NCI-H1417 (cell line): ENCODE data around the gene NKX6-2.
"Not testable (repeated sequence)": the region's sequence is repeated elsewhere in the genome, so short reads cannot be mapped to it uniquely, and the experiment has no call there.

Source experiments
- DNase-seq, 3 experiments: peaks; one replicate each; lab custom pipeline; 2025; lab: John Stamatoyannopoulos, UW

Gene NKX6-2

GRCh38 chr10:132755166-132755711 lies 30.7 kb downstream of the NKX6-2 start:
- no peak for DNase-seq

DNA sequence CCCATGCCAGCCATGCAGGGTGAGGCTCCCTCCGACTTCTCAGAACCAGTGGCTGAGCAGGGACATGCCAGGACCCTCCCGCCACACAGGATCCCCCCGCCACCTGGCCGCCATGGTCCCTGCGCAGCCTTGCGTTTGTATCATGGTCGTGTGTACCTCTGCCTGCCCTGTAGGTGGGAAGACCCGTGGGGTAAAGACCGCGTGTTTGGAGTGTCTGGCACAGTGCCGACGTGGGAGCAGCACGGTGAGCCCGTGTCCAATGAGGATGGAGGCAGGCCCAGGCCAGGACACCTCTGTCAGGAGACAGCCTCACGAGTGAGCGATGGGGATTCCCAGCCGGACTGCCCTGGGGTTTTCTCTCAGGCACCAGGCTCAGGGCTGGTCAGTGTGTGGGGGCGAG lies 31.9 kb downstream of the NKX6-2 start:
- DNase-seq = no peak

DNA sequence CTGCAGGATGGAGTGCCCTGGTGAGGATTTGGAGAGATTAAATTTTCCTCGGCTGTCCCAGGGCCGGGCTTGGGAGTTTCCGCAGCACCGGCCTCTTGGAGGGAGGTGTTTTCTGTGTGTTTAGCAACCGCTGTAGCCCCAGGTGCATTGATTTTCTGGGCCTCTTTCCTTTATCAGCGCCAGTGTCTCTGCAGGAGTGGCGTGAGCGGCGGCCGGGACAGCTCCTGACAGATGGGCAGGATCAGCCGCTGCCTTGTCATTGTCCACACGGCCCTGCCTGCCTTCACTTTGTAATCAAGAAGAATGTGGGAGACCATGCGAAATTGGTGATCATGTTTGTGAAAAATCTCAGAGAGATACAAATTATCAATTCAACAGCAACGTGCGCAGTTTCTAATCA lies 32.4 kb downstream of the NKX6-2 start:
- DNase-seq = no peak

DNA sequence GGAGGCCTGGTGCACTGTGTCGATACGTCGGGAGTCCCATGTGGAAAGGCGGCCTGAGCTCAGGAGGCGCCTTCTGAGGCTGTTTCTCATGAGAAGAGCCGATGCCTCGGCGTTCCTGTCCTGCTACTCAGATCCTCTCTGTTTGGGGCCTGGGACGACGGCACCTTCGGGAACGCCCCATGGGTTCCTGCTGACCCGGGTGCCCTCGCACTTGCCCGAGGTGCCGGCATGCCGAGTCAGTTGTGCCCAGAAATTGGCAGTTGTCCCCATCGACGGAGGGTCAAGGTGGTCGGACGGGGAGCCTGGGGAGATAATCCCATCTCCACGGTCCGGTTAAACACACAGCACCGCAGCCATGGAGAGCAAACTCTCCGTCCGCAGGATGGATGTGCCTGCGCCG lies 33.0 kb downstream of the NKX6-2 start:
- no peak for DNase-seq

GRCh38 chr10:132752378-132752777 lies 33.6 kb downstream of the NKX6-2 start:
- DNase-seq = no peak

- no peak for DNase-seq
Observed at GRCh38 chr10:132750936-132751335, 35.0 kb downstream of the NKX6-2 start.

- DNase-seq = peak in 1 of 3 experiments; percentile 51
Observed at GRCh38 chr10:132749371-132749795, 36.6 kb downstream of the NKX6-2 start.

GRCh38 chr10:132748545-132749370 lies 37.2 kb downstream of the NKX6-2 start:
- DNase-seq = peak in 1 of 3 experiments; percentile 15

- DNase-seq = no peak
Observed at GRCh38 chr10:132748135-132748534, 37.8 kb downstream of the NKX6-2 start.

DNA sequence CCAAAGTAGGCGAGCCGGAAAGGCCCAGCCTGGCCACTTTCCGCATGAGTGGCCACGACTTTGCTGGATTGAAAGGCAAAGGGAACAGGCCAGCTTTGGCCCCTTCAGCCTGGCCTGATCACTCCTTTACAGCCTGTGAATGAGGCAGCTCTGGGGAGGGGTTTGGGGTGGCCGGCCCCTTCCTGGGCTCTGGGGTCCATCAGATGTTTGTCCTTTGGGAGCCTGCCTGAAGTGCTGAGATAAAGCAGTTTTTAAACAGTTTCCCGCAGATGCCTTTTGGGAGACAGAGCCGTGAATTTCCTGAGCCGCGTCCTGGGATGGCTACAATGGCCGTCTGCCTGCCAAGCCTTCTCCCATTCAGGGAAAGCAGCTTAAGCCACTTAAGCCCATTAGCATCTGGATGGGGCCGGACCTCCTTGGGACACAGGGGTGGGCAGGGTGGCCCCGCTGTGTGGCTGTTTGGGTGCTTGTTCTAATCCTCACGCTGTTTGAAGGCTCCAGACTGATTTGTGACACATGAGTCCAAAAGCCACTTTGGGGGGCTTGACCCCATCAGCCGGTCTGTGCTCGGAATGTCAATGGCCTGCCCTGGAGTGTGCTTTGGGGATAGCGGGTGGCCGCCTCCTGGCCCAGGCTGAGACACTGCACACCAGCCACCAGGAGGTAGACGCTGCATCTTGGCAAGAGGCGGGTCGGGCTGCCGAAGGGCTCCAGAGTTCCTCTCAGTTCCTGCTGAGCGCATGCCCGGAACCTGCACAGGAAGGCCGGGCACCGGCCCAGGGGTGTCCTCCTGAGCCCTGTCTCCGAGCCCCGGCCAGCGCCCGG lies 38.9 kb downstream of the NKX6-2 start:
- DNase-seq = no peak

DNA sequence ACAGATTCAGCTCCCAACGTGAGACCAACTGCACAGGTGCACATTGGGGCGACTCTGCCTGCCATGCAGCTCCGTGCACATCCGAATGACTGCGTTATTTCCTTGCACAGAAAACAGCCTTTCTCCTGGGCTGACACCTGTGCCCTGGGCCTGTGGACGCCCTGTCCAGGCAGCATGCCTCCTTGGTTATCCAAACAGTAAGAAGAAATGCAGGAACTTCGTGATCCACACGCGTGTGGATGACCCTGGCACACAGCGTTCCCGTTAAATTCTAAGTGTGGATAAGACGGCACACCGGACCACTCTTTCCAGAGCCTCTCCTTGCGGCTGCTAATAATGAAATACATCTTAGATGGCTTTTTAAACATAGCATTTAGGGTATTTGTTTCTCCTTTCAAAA lies 39.6 kb downstream of the NKX6-2 start:
- DNase-seq = no peak

DNA sequence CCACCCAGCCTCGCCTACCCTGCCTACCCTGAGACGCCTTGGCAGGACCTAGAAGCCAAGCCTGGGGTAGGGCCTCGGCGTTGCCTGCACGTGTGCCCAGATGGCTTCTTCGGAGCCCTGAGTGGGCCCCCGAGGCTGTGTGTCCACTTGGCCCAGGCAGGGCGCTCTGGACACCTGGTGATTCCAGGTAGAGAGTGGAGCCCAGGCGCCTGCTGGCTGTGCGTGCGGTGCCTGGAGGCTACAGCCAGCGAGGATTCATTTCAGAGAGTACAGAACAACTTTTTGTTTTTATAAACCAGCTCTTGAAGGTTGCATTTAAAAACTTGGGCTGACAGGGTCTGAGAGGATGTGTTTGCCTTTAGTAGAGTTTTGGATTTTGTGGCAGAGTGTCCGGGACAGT lies 40.0 kb downstream of the NKX6-2 start:
- no peak for DNase-seq

DNA sequence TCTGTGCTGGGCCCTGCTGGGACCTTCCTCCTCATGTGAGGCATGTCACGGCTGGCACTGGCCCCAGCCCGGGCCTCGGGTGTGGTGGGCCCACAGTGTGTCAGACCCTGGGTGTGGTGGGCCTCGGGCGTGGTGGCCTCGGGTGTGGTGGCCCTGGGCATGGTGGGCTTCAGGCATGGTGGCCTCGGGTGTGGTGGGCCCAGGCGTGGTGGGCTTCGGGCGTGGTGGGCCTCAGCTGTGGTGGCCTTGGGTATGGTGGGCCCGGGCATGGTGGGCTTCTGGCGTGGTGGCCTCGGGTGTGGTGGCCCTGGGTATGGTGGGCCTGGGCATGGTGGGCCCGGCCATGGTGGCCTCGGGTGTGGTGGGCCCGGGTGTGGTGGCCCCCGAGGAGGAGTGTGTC lies 40.4 kb downstream of the NKX6-2 start:
- DNase-seq = no peak

DNA sequence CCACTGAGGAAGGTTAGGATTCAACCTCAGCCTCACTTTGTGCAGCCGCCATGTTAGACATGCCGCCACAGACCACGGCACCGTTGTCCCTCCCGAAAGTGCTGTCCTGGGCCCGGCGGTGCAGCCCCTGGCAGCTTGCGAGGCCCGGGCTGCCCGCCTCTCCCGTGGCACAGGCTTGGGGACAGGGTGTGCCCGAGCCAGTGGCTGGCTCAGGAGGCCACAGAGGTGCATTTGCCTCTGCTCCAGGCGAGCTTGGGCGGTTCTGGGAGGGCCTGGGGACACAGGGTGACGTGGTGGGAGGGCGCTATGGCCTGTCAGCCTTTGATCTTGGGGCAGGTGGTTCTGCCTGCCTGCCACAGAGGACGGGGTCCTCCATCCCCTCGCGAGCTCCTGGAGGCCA lies 41.1 kb downstream of the NKX6-2 start:
- no peak for DNase-seq

GRCh38 chr10:132743925-132744490 lies 41.9 kb downstream of the NKX6-2 start:
- no peak for DNase-seq

DNA sequence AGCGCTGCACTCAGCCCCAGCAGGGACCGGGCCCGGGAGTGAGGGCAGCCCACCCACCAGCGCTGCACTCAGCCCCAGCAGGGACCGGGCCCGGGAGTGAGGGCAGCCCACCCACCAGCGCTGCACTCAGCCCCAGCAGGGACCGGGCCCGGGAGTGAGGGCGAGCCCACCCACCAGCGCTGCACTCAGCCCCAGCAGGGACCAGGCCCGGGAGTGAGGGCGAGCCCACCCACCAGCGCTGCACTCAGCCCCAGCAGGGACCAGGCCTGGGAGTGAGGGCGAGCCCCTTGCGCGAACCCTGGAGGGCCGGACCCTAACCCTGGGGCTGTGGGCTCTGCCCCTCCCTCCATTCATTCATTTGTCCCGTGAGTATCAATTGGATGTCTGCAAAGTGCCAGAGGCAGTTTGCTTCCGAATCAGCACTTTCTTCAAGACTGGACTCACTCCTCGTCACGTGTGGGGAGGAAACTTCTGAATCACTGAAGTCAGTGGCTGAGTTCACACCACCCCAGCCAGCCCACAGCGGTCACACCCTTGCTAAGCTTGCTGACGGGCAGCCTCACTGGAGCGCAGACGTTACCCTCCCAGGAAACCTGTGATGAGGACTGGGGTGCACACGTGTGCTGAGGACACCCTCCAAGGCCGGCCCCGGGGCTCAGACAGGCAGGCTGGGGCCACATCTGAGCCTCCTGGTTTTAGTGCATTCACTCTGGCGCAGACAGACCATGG lies 42.6 kb downstream of the NKX6-2 start:
- not testable (repeated sequence) for DNase-seq

DNA sequence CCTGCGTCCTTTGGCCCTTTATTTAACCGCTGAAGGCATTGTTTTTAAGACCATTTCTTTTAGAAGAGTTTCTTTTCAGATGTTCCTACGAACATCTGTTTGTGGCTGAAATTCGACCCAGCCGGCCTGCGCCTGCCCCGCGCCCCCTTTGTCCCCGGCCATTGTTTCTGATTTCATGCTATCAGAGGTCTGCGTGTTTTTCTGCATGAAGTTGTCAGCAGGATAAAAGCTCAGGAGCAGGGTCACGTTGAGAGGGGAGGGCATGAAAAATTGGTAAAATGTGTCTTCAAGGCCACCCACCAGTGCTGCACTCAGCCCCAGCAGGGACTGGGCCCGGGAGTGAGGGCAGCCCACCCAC lies 43.1 kb downstream of the NKX6-2 start:
- no peak for DNase-seq

GRCh38 chr10:132742167-132742836 lies 43.6 kb downstream of the NKX6-2 start:
- DNase-seq = no peak

- DNase-seq = no peak
Observed at GRCh38 chr10:132740588-132740987, 45.4 kb downstream of the NKX6-2 start.

GRCh38 chr10:132739225-132739613 lies 46.7 kb downstream of the NKX6-2 start:
- DNase-seq = no peak

DNA sequence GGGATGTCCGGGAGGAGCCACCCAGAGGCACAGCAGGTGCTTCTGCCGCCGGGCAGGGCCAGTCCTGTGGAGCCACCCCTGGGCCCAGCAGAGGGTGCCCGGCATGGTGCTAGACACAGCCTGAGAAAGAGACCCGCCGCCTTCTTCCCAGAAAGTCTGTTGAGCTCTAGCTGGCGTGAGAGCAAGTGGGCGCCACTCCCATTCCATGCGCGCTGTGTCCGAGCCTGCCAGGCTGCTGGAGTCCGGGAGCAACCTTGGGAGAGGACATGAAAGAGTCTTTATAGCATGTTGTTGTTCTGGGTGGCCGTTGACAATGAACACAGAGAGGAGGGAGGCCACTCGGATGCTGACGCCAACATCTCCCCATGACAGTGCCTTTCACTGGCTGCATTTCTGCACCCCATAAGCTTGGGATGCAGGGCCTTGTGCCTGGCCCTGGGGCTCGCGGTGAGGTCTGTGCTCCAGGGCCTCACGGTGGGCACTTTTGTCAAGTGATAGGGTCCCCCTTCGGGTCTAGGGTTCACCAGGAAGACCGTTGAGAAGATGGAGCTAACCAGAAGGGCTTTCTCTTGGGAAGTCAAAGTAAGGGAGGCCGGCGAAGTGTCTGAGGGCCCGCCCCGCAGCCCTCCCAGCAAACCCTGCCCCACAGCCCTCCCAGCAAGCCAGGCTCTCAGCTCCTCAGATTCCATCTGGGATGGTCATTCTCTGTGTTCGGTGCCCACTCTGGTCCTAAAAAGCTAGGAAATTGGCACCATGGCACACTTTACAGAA lies 47.3 kb downstream of the NKX6-2 start:
- DNase-seq = no peak
